HG03064 (cell line): ENCODE results near the gene CTPS1.

Experiments used
- ATAC-seq: cut with Tn5 transposase; IDR thresholded peaks from one replicate; pipeline ENCODE4 v1.9.1; 2021; ENCODE audit warnings: low read depth; ENCODE audit not compliant: unreplicated experiment

Gene CTPS1, protein sequence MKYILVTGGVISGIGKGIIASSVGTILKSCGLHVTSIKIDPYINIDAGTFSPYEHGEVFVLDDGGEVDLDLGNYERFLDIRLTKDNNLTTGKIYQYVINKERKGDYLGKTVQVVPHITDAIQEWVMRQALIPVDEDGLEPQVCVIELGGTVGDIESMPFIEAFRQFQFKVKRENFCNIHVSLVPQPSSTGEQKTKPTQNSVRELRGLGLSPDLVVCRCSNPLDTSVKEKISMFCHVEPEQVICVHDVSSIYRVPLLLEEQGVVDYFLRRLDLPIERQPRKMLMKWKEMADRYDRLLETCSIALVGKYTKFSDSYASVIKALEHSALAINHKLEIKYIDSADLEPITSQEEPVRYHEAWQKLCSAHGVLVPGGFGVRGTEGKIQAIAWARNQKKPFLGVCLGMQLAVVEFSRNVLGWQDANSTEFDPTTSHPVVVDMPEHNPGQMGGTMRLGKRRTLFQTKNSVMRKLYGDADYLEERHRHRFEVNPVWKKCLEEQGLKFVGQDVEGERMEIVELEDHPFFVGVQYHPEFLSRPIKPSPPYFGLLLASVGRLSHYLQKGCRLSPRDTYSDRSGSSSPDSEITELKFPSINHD

DNA sequence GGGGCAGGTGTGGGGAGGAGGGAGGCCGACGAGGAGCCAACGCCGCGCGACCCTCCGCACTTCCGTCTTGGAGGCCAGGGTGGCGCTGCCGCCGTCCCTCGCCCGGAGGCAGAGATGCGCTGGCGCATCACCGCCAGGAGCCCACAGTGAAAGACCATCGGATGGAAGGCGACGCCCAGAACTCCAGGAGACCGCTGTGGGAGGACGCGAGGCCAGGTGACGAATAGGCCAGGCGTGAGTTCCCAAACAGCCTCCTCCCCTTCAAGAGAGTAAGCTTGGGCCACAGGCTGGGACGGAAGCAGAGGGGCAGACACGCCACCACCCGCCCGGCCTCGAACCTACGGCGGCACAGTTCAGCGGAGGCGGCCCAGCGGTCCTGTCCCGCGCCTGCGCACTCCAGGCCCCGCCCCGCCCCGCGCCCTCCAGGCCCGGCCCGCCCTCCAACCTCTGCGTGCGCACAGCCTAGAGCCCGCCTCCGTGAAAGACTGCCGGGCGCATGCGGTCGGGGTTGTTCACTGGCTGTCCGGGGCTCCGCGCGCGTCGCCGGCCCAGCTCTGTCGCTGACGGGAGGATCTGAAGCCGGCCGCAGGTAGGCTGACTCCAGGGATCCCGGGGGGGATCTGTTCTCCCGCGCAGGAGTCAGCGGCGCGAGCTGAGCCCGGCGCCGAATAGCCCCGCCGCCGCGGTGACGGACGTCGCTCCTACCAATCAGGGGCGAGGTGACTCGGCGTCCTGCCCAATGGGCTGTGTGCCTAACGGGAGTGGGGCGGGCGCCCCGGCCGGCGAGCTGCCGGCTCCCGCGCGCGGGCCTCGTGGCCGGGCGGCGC lies at the start of gene CTPS1:
TSS of gene CTPS1 (plus strand) at position 456 of the 827 bp plus-strand sequence. CDS start 3,595 bp downstream, outside the sequence.
- ATAC-seq, result peak; percentile 79

DNA sequence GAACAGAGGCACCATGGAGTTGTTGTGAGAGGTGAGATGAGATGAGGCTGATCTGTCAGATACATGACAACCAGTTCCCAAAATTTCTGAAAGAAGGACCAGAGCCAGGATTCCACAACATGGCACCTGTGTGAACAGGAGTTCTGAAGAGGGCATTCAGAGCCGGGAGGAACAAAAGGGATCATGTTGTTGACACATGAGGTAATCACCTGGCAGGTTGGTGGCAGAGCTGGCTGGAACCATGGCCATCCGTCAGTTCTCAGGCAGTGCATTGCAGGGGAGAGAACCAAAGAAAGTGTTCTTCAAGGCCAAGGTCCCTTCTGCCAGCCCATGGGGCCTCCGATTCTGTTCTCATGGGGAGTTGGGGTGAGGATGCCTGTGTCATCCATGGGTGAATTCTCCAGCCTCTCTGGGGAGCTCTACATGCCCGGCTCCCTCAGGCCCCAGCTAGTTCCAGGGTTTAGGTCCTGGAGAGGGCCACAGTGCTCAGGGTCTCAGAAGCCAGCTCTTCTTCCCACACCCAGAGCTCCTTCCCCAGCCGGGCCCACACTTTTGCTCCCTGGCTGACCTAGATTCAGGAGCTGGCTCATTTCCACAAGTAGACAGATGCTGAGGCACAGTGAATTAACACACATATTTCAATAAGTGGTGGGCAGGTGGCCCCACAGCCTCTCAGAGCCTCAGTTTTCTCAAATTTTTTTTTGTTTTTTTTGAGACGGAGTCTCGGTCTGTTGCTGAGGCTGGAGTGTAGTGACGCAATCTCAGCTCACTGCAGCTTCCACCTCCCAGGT lies 49.1 kb upstream of the CTPS1 start:
- ATAC-seq, result no peak

DNA sequence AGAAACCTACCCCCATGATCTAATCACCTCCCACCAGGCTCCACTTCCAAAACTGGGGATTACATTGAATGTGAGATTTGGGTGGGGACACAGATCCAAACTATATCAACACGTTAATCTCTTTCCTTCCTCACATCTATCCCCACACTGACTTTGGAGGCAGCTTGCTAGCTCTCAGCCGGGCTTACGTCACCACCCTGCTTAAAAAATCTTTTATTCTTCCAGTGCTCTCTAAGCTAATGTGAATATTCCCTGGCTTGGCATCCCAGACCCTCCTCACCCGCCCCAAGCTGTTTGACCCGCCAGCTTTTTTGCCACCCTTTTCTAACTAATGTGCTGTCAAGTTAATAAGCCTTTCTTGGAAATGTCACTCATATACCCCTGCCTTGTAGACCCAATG lies 47.9 kb upstream of the CTPS1 start:
- ATAC-seq, result no peak

DNA sequence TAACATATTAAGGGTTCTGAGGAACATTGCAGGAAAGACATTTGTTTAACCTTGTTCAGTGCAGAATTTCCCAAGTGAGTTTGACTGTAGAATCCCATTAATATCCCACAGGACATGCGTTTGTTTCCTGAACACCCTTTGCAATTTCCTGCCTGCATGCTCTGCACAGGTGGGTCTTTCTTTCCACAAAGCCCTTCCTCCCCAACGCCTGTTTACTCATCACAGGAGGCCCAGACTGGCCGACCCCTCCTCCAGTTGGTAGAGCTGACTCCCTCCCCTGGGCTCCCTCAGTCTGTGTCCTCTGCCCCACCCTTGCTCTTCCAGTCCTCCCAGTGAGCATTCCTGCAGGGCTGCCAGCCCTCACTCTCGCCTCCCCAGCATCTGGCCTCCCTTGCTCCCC lies 47.5 kb upstream of the CTPS1 start:
- ATAC-seq, result no peak

DNA sequence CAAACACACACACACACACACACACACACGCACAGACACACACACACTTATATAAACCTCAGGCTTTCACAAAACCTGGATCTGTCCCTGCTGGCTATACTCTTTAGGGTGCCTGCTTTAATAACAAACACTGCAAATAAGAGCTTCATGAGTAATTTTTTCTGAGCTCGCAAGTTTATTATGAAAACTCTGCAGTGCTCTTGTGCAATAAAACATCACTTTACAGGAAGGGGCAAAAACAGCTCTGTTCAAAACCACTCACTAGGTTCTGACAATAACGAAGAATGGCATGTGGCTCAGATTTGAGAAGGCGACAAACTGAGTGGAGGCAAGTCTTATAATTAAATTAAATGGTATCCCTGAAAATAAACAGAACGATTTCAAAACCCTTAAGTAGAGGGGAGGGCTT lies 42.6 kb upstream of the CTPS1 start:
- no peak for ATAC-seq

DNA sequence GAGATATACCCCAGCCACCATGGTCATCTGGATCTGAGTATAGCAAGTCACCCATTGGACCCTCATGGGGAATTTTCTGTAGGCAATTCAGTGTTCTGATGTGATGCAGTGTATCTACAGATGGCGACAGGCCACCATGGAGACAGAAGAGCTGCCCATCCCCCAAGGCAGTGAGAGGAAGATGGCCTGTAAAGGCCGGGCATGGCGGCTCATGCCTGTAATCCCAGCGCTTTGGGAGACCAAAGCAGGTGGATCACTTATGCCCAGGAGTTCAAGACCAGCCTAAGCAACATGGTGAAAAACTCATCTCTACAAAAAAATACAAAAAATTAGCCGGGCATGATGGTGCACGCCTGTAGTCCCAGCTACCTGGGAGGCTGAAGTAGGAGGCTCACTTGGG lies 41.1 kb upstream of the CTPS1 start:
- ATAC-seq, result no peak

DNA sequence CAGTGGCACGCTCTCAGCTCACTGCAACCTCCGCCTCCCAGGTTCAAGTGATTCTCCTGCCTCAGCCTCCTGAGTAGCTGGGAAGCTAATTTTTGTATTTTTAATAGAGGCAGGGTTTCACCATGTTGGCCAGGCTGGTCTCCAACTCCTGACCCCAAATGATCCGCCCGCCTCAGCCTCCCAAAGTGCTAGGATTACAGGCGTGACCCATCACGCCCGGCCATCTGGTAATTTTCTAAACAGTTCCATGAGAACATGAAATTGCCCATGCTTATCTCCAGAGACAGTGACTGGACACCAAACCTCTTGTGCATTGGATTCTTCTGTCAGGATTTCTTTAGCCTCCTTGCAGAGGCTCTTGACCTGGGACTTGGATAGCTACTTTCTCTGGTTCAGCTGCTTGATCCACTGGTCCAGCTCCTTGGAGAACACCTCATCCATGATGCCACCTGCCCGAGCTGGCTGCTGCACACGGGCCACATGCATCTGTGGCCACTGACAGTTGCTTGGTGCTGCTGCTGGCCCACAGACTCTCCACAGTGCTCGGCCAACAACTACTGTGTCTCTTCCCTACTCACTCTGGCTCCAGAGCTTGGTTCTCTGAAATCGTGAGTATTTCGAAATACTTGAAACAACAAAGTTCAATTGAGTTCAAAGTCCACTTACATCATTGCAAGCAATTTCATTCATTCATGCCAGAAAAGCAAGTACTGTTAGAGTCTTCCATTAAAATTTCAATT lies 40.0 kb upstream of the CTPS1 start:
- ATAC-seq, result no peak

DNA sequence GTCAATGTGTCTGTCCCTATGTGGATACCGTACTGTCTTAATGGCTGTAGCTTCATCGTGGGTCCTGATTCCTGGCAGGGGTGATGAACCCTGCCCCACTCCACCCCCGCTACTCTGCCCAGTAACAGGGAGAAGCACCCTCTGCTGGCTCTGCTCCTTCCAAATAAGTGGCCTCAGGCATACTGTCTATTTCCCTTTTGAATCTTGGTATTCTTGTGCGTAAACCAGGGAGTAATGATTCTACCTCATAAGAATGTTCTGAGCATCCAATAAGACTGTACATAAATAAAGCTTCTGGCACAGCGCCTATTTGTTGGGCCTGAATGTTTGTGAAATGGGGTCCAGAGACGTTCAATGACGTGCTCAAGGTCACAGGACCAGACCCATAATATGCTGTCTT lies 35.2 kb upstream of the CTPS1 start:
- no peak for ATAC-seq

DNA sequence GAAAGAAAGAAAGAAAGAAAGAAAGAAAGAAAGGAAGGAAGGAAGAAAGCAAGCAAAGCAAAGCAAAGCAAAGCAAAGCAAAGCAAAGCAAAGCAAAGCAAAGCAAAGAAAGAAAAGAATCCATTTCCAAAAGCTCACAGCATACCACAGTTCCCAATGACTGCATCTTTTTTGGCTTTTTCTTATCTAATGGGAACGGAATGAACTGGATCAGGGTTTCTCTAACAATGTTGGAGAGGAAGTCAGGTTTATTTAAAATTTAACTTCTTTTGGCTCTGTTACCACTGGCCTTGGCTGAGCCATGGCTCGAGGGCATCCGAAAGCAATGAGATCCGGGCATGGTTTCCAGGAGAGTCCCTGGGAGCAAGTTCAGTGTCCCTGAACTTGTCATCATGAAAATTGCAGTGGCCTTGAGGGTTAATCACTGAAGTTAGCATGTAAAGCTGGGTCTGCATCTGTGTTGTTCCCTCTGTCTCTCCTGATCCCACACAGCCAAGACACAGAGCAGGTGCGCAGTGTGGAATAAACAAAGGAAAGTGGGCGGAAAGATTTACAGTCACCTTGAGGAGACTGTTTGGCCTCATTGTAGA lies 34.6 kb upstream of the CTPS1 start:
- ATAC-seq, result no peak

DNA sequence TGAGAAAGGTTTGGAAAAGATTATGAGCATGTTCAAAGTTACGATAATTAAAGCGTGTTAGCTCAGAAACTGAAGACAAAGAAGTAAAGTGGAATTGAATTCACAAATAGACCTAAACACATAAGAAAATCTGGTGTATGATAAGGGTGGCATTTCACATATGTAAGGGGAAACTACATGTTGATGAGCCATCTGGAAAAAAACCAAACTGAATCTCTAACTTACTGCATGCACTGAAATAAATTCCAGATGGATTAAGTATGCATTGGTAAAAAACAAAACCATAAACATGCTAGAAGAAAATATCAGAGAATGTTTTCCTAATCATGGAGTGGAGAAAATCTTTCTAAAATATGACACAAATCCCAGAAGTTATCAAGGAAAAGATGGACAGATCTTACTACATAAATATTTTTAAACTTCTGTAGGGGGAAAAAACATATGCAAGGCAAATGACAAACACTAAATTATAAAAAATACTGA lies 34.0 kb upstream of the CTPS1 start:
- ATAC-seq, result no peak

DNA sequence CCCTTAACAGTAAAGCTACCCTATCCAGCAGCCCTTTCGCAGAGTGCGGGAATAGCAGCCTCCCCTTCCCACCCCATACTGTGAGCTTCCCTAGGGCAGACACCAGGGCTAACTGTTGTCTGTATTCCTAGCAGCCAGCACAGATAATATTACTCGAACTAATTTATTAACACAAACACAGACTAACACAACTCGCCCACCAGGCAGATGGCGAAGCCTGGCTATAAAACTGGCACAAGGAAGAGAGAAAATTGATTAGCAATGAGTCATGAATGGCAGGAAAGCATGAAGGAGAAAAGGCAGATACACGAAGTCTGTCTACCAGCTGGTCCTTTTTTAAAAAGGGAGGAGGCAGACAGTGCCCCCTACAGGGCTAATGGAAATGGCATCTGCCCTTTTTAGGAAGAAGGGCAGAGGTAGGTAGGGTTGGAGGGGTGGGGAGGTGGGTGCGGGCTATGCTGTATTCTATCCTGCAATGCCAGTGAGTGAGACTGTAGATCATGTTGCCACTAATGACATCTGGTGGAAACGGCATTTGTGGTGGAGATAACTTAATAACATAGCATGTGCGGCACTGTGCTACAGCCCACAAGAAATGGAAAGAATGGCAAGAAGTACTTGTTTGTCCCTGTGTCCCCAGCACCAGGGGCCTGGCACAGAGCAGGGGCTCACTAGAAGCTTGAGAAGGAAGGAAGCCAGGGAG lies 30.6 kb upstream of the CTPS1 start:
- ATAC-seq, result no peak

DNA sequence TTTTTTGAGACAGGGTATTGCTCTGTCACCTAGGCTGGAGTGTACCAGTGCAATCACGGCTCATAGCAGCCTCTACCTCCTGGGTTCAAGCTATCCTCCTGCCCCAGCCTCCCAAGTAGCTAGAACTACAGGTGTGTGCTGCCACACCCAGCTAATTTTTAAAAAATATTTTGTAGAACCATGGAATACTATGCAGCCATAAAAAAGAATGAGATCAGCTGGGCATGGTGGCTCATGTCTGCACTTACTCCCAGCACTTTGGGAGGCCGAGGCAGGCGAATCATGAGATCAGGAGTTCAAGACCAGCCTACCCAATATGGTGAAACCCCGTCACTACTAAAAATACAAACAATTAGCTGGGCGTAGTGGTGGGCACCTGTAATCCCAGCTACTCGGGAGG lies 29.9 kb upstream of the CTPS1 start:
- ATAC-seq, result no peak

DNA sequence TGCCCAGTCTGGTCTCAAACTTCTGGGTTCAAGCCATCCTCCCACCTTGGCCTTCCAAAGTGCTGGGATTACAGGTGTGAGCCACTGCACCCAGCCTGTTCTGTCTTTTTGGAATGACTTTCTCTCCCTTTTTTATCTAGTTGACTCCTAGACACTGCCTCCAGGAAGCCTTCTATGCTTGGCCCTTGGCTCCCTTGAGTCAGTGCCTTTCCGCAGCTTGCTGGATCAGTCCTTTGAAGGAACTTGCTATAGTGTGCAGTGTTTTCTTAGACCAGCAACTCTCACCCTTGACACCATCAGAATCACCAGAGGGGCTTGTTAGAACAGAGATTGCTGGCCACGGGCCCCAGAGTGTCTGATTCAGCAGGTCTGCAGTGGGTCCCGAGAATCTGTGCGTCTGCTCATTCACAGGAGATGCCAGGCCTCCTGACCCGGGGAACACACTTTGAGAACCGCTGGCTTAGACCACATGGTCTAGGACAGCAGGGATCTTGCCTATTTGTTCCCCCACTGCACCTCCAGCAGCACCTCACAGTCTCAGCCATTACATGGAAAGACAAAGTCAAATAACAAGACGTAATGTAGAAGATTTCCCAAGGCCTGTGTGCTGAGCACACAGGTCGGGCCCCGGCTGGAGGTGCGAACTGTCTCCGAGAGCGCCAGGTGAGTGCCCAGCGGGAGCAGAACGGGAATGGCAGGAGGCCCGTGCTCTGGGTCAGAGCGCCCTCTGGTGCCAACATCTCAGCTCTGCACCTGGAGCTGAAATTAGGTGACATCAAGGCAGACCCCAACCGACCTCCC lies 27.4 kb upstream of the CTPS1 start:
- ATAC-seq, result no peak

DNA sequence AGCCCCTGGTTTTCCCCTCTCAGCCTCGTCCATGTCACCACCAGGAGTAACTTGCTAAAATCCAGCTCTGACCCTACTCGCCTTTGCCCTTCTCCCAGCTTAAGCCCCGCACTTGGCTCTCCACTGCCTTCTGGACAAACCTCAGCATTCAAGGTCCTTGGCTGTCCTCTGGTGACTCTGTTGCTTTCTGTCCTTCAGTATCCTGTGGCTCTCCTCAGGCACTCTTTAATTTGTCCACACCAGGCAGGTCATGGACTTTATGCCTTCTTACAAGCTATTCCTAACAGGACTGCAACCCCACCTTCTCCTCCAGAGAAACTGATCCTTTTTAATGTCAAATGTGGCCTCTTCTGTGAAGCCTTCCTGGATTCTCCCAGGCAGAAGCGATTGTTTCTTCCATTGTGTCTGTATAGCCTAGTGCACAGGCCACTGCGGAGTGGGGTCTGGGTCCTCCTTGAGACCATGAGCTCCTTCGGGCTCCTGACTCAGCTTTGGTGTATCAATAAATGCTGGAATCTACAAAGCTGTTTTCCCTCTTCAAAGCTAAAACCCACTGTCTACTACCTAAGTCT lies 26.7 kb upstream of the CTPS1 start:
- ATAC-seq, result no peak

DNA sequence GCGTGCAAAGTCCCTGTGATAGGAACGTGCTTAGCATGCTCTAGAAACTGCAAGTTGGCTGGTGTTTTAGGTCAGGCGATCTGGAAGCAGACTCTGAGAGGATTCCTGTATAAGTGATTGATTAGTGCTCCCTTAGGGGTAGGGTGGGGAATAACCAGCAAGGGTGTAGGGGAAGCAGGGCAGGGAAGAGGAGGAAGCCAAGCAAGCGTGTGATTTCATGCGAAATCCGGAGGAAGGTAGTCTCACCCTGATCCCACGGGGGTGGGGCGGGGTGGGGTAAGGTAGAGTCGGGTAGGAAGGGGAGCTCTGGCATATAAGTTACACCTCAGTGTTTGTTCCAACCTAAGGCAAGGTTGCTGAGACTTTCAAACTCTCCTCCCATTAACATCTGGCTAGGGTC lies 24.9 kb upstream of the CTPS1 start:
- ATAC-seq, result no peak

DNA sequence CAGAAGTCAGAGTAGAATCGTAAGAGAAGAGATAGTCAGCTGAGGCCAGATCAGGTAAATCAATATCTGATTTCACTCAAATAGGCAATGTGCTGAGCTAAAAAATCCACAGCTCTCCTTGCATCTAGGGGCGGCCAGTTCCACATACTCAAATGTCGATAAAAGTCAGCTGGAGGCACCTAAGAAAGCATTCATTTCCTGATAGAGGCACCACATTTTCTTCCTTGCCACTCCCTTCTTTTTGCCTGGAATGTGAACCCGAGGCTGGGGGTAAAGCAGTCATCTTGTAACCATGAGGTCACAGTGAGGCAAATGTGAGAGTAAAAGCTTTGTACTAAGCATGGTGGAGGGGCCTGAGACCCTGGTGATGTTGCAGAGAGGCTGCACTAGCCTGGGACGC lies 24.2 kb upstream of the CTPS1 start:
- ATAC-seq, result no peak

DNA sequence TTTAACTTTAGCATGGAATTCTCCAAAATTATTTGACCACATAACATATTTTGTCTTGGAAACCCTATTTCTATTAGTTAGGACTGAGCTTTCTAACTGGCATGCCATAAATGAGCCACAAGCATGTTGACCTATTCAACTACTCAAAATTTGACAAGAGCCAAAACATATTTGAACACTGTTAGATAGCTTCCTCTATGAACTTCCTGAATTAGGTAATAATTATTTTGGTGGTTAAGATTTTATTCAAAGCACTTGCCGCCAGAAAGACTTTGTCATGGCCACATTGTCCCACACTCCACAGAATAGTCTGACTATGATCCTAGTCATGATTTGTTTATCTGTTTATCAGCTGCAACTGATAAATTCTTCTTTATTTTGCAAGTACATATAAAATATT lies 23.1 kb upstream of the CTPS1 start:
- no peak for ATAC-seq

DNA sequence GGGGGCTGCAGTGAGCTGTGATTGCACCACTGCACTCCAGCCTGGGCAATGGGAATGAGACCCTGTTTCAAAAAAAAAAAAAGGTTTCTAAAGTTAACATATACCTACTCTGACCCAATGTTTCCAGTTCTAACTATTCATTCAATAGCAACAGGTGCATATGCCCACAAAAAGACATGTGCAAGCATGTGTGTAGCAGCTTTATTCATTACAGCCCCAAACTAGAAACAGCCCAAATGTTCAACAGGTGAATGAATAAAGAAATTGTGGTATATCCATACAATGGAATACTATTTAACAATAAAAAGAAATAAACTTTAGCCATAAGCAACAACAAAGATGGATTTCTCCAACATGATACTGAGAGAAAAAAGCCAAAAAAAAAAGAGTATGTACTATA lies 21.3 kb upstream of the CTPS1 start:
- ATAC-seq, result no peak
